GM10266 (cell line): ENCODE results near the gene RHOB.
A peak's percentile ranks its signal among the peaks of the same experiment; 100 is the strongest.
"Not testable (repeated sequence)": the region's sequence is repeated elsewhere in the genome, so short reads cannot be mapped to it uniquely, and the experiment has no call there.

Experiments
- DNase-seq: peaks from one replicate; pipeline ENCODE4 v3.0.0; 2012; ENCODE audit errors: extremely low spot score
- CTCF ChIP-seq: IDR thresholded peaks from 2 replicates; pipeline ENCODE4 v1.5.1; 2012; ENCODE audit warnings: mild to moderate bottlenecking, low read depth; ENCODE audit not compliant: control insufficient read depth, insufficient read depth; ENCODE audit errors: missing control alignments

Gene RHOB

DNA sequence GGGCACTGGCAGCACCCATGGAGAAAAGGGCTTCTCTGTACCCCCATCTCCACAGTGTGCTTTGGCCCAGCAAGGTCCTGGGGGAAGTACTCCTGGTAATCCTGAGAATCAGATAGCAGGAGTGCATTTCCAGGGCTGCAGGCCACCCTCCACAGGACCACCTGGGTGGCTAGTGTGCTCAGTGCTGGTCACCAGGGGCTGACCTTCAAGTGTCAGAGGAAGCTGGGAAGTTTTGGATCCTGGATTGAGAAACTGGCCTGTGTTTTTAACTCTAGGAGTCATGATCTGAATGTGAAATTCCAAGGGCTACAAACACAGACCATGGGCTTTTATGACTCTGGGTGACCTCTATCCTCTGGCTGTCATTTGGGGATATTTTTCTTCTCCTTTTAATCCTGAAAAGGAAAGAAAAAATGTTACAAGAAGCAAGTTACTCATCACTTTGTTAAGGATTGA, 9.3 kb downstream of the RHOB start:
- no peak for TF ChIP-seq CTCF
- DNase-seq: no peak

- peak; percentile 53 for DNase-seq
- no peak for TF ChIP-seq CTCF
These were observed 10.0 kb downstream of the RHOB start for GRCh38 chr2:20456636-20457426.

DNA sequence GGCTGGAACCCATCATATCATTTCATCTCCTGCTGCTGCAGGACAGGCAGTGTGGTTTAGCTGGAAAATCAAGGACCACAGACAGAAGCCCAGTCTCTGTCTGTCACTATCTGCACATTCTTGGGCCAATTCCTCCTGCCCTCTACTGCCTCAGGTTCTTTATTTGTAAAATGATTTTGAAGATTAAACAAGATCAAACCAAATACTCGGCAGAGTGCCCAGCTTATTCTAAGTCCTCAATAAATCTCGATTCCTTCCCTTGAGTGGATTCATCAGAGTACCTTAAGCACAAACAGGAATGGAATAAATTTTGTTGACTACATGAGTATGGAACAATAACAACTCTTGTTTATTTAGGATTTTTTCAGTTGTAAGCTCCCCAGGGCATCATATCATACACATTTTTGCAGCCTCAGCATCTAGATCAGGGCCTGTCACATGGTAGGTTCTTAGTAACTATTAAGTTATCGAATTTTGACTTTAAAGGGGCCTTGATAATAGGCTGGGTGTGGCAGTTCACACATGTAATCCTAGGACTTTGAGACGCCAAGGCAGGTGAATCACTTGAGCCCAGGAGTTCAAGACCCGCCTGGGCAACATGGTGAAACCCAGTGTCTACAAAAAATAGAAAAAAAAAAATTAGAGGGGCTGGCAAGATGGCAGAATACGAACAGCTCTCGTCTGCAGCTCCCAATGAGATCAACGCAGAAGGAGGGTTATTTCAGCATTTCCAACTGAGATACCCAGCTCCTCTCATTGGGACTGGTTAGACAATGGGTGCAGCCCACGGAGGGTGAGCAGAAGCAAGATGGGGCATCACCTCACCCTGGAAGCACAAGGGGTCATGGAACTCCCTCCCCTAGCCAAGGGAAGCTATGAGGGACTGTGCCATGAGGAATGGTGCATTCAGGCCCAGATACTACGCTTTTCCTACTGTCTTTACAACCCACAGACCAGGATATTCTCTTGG, 11.1 kb downstream of the RHOB start:
- no peak for TF ChIP-seq CTCF
- DNase-seq: no peak

- DNase-seq: not testable (repeated sequence)
These were observed 12.0 kb downstream of the RHOB start for GRCh38 chr2:20458737-20459484.

DNA sequence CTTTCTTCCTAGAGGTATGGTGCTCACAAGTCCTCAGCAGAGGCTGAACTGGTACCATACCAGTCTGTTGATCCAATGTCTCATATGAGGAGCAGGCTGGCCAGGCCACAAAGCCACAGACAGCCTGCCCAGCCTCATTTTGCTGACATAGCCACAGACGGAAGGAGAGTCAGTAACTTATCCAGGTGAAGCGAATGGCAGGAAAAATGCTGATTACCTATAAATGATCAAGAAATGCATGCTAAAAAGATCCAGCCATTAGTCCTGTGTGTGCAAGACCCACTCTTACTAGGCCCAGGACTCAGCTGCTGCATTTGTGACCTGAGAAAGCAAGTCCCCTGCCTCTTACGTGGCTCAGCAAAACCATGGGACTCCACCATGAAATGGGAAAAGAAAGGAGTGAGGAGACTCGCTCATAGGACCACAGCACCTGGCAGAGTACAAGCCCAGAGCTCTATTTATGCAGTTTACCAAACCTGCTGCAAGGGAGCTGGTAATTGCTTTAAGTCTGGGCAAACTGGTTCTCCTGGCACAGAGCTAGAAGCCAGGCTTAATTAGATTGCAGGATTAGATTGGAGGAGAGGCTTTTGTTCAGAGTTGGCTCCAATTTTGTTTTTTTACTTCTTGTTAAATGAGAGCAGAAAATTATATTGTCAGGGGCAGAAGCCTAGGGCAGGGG, 19.0 kb downstream of the RHOB start:
- no peak for TF ChIP-seq CTCF
- DNase-seq: no peak

- DNase-seq: no peak
- TF ChIP-seq CTCF: no peak
These were observed 21.1 kb downstream of the RHOB start for GRCh38 chr2:20467789-20468548.
